ENCODE results near the gene KCNG4.

DNA sequence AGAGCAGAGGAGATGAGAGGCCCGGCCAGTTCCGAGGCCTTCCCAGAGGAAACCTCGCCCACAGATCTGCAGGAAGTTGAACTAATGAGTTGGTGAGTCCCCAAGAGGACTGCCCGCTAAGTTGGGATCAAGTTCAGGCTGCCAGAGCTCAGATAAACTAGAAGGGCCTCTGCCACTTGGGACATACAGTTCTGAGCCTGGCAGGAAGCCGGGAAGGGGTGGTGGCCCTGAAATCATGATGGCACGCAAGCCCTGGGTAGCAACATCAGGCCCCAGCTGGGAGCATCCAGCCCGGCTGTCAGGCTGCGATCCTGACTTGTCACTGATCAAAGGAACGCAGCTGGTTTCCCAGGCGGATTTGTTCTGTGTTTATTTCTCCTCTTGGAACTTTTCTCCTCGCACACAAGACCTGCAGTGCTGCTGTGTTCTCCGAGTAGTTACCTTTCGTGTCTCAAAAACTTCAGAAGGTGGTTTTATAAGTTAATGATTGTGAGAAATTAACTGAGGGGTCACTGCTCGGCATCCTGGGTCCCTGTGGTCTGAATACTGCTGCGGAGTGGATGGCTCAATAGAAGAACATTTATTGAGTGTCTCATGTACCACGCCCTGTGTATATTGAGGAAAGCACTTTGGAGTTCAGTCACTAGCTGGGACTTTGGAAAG, 46.9 kb upstream of the KCNG4 start:
- TF ChIP-seq POLR2A (IDR thresholded peaks at IDR 0.05; ENCODE audit: low read depth, low read length) (no peak), POLR2AphosphoS5 (IDR thresholded peaks at IDR 0.05; ENCODE audit: low read depth, low read length) (no peak)
